Activated CD4-positive, alpha-beta T cell treated with anti-CD3 and anti-CD28 coated beads for 24 hours (primary cell): ENCODE results near the gene SERPINA12.
"Not testable (repeated sequence)": the region's sequence is repeated elsewhere in the genome, so short reads cannot be mapped to it uniquely, and the experiment has no call there.

Experiments
- DNase-seq, 2 donors: peaks; one replicate each; pipeline ENCODE4 v3.0.0-alpha.2; 2020; ENCODE audit warnings: low read depth in 2 of 2

SERPINA12 gene

GRCh38 chr14:94538070-94538740 lies 28.9 kb upstream of the SERPINA12 start:
- no peak for DNase-seq

- no peak for DNase-seq
These were observed 27.6 kb upstream of the SERPINA12 start for GRCh38 chr14:94536836-94537235.

- DNase-seq, result no peak
These were observed 26.2 kb upstream of the SERPINA12 start for GRCh38 chr14:94535506-94535905.

GRCh38 chr14:94532447-94532846 lies 23.2 kb upstream of the SERPINA12 start:
- no peak for DNase-seq

- no peak for DNase-seq
These were observed 21.9 kb upstream of the SERPINA12 start for GRCh38 chr14:94531187-94531586.

GRCh38 chr14:94524093-94524492 lies 14.8 kb upstream of the SERPINA12 start:
- no peak for DNase-seq

GRCh38 chr14:94523265-94523664 lies 14.0 kb upstream of the SERPINA12 start:
- no peak for DNase-seq

GRCh38 chr14:94522115-94522724 lies 13.0 kb upstream of the SERPINA12 start:
- DNase-seq, result no peak

GRCh38 chr14:94521375-94522114 lies 12.3 kb upstream of the SERPINA12 start:
- no peak for DNase-seq

GRCh38 chr14:94517641-94518257 lies 8.5 kb upstream of the SERPINA12 start:
- no peak for DNase-seq

- DNase-seq, result no peak
These were observed 8.0 kb upstream of the SERPINA12 start for GRCh38 chr14:94517248-94517640.

GRCh38 chr14:94515856-94516255 lies 6.6 kb upstream of the SERPINA12 start:
- no peak for DNase-seq

GRCh38 chr14:94515426-94515825 lies 6.2 kb upstream of the SERPINA12 start:
- no peak for DNase-seq

- DNase-seq, result no peak
These were observed 5.1 kb upstream of the SERPINA12 start for GRCh38 chr14:94514351-94514750.

GRCh38 chr14:94510481-94510880 lies 1.2 kb upstream of the SERPINA12 start:
- not testable (repeated sequence) for DNase-seq

- no peak for DNase-seq
These were observed 3.6 kb downstream of the SERPINA12 start for GRCh38 chr14:94505641-94506040.

- no peak for DNase-seq
These were observed 4.1 kb downstream of the SERPINA12 start for GRCh38 chr14:94505206-94505605.

- no peak for DNase-seq
These were observed 7.4 kb downstream of the SERPINA12 start for GRCh38 chr14:94501588-94502516.

- DNase-seq, result no peak
These were observed 9.0 kb downstream of the SERPINA12 start for GRCh38 chr14:94500264-94500663.

- DNase-seq, result no peak
These were observed 9.6 kb downstream of the SERPINA12 start for GRCh38 chr14:94499673-94500072.

GRCh38 chr14:94498215-94498614 lies 11.1 kb downstream of the SERPINA12 start:
- no peak for DNase-seq
